Measurements from ENCODE around the gene CERT1. TPM values are rescaled to one million over a fixed set of nuclear protein-coding genes. Genes with fewer than 3 reads are reported as not detected.

The CERT1 gene
- total RNA-seq, 1 experiment from 2014 or later: 50.2 TPM

- H3K9me3 ChIP-seq (ENCODE audit: control insufficient read depth, low read depth, low read length): no peaks in the 10 kb centered on the region
- no peak overlapping the region for H2AK5ac ChIP-seq (ENCODE audit: insufficient read length, low read length)
- no peaks in the 10 kb centered on the region for H3K4me1 Mint-ChIP-seq
- H4K8ac ChIP-seq (replicated peaks; ENCODE audit: insufficient read length, low read depth, low read length): no peak overlapping the region
- no peak overlapping the region for H3K14ac ChIP-seq (ENCODE audit: insufficient read depth, low read length)
- no peaks in the 10 kb centered on the region for H4K20me1 ChIP-seq (ENCODE audit: control insufficient read depth, insufficient read depth, insufficient read length)
- no peaks in the 10 kb centered on the region for H3K9me3 Mint-ChIP-seq
- H3K23me2 ChIP-seq (ENCODE audit: insufficient read length, low read depth, low read length, poor library complexity, severe bottlenecking): no peaks in the 10 kb centered on the region
- no peak overlapping the region for H4K91ac ChIP-seq (ENCODE audit: insufficient read length, low read depth, low read length)
- H3K9ac ChIP-seq (ENCODE audit: extremely low read depth, insufficient read length, low read length): no peak overlapping the region
- H3K79me2 ChIP-seq (ENCODE audit: insufficient read depth, low read length): no peaks in the 10 kb centered on the region
- no peak overlapping the region for H3K27ac ChIP-seq (ENCODE audit: insufficient read length, low read depth, low read length)
- H3K18ac ChIP-seq (ENCODE audit: insufficient read length, low read depth, low read length): no peak overlapping the region
- H2BK5ac ChIP-seq (ENCODE audit: insufficient read length, low read length): no peak overlapping the region
- no peak overlapping the region for H3K4me2 ChIP-seq (ENCODE audit: insufficient read depth, insufficient read length, low read length)
- H3K4me3 Mint-ChIP-seq: no peak overlapping the region
- H3K4ac ChIP-seq (ENCODE audit: low read depth, low read length): no peak overlapping the region
- no peak for TF ChIP-seq CTCF (conservative IDR thresholded peaks at IDR 0.05)
- no peaks in the 10 kb centered on the region for H3K27me3 ChIP-seq (ENCODE audit: insufficient read depth, low read length)
- DNase-seq: no peak
- H3K56ac ChIP-seq (ENCODE audit: insufficient read length, low read depth, low read length): no peak overlapping the region
- no peaks in the 10 kb centered on the region for H3K79me1 ChIP-seq (ENCODE audit: insufficient read depth, low read depth, low read length, poor library complexity, severe bottlenecking)
- H2BK120ac ChIP-seq (ENCODE audit: low read depth, low read length, poor library complexity, severe bottlenecking): no peak overlapping the region
- no peak overlapping the region for H4K5ac ChIP-seq (ENCODE audit: insufficient read length, low read depth, low read length)
- no peak overlapping the region for H2AFZ ChIP-seq (ENCODE audit: low read length)
- no peak overlapping the region for H2BK12ac ChIP-seq (ENCODE audit: insufficient read length, low read depth, low read length)
- no peak overlapping the region for H3K23ac ChIP-seq (ENCODE audit: insufficient read length, low read depth, low read length)
- peaks cover 62 to 92% (median 88%) of the 10 kb centered on the region in 3 experiments; a peak in 6 of 7 replicates for H3K36me3 Mint-ChIP-seq (ENCODE audit: insufficient read depth in 1 of 3, low read depth in 3 of 3)
- H3T11ph ChIP-seq (ENCODE audit: low read length): no peak overlapping the region
- WGBS (ENCODE audit: extremely low coverage, insufficient read length, low lambda C conversion rate): no CpG with 5 or more reads among the region's 6 CpGs
- H3K27ac Mint-ChIP-seq: no peak overlapping the region
- H2BK15ac ChIP-seq (ENCODE audit: low read depth, low read length): no peak overlapping the region
- H2BK20ac ChIP-seq (ENCODE audit: low read depth, low read length, poor library complexity, severe bottlenecking): no peak overlapping the region
- no peaks in the 10 kb centered on the region for H3K27me3 Mint-ChIP-seq (ENCODE audit: low read depth)
- no peaks in the 10 kb centered on the region for H3K4me1 ChIP-seq (ENCODE audit: insufficient read depth, low read length)
These were observed 156.2 kb downstream of the CERT1 start for GRCh38 chr5:75355236-75355635.

All from H9 (cell line).